Activated CD8-positive, alpha-beta memory T cell treated with anti-CD3 and anti-CD28 coated beads, Interleukin-2, amount 50 U/mL, for 24 hours (primary cell): ENCODE measurements around the gene GPR146.

Source experiments
- DNase-seq: peaks from one replicate; pipeline ENCODE4 v3.0.0-alpha.2; 2020; ENCODE audit errors: extremely low read depth

The GPR146 gene

GRCh38 chr7:1043552-1044188 is 676 bp upstream of the GPR146 start:
- no peak for DNase-seq

- DNase-seq = no peak
Observed at GRCh38 chr7:1045069-1046063, 1.0 kb downstream of the GPR146 start.

- no peak for DNase-seq
Observed at GRCh38 chr7:1046722-1047679, 2.7 kb downstream of the GPR146 start.

GRCh38 chr7:1049006-1049741 is 4.8 kb downstream of the GPR146 start:
- DNase-seq = no peak

GRCh38 chr7:1049801-1050200 is 5.5 kb downstream of the GPR146 start:
- no peak for DNase-seq

GRCh38 chr7:1050254-1050906 is 6.0 kb downstream of the GPR146 start:
- DNase-seq = no peak

- DNase-seq = no peak
Observed at GRCh38 chr7:1050956-1051690, 6.8 kb downstream of the GPR146 start.

GRCh38 chr7:1052031-1052818 is 7.9 kb downstream of the GPR146 start:
- no peak for DNase-seq

GRCh38 chr7:1053002-1053411 is 8.7 kb downstream of the GPR146 start:
- DNase-seq = no peak

- DNase-seq = no peak
Observed at GRCh38 chr7:1053816-1054370, 9.5 kb downstream of the GPR146 start.

- no peak for DNase-seq
Observed at GRCh38 chr7:1054438-1054837, 10.1 kb downstream of the GPR146 start.

GRCh38 chr7:1054861-1055450 is 10.6 kb downstream of the GPR146 start:
- DNase-seq = no peak

- no peak for DNase-seq
Observed at GRCh38 chr7:1055491-1055955, 11.2 kb downstream of the GPR146 start.

GRCh38 chr7:1055956-1056784 is 11.8 kb downstream of the GPR146 start:
- no peak for DNase-seq

GRCh38 chr7:1056785-1057410 is 12.6 kb downstream of the GPR146 start:
- no peak for DNase-seq

- DNase-seq = no peak
Observed at GRCh38 chr7:1057416-1058291, 13.3 kb downstream of the GPR146 start.
